NB4 (cell line): ENCODE measurements around the gene ANKRD60.

Source experiments
- MYC ChIP-seq: IDR thresholded peaks from 2 replicates; pipeline ENCODE4 v1.6.1; 2011; ENCODE audit warnings: low read depth, low read length
- POLR2A ChIP-seq: IDR thresholded peaks from 2 replicates; pipeline ENCODE4 v1.6.1; 2011; ENCODE audit warnings: mild to moderate bottlenecking; ENCODE audit not compliant: insufficient read length; ENCODE audit errors: extremely low read depth
- TF ChIP-seq, protein P1 (sequence below): IDR thresholded peaks from one replicate; pipeline ENCODE4 v1.5.1; 2012; ENCODE audit warnings: low read depth, low read length
- TF ChIP-seq, protein P2 (sequence below): IDR thresholded peaks from 2 replicates; pipeline ENCODE4 v1.6.1; 2011; ENCODE audit warnings: low read depth, low read length

DNA sequence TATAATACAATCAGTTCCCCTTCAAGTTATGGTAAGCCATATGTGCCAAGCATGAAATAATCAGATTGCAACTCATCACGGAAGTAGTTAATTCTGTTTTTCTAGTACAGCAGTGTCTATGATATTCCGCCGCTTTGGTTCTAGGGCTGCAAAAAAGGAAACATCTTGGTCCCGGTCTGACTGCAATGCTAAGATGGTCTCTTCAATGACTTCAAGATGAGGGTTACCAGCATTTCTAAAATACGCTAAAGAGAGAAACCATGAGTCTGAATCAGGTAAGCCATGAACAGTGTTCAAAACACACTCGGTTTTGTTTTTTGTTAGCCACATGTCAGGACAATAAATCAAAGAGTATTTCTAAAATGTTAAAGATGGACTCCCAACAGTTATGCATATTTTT lies 3.2 kb upstream of the ANKRD60 start:
- TF ChIP-seq, protein P1, sequence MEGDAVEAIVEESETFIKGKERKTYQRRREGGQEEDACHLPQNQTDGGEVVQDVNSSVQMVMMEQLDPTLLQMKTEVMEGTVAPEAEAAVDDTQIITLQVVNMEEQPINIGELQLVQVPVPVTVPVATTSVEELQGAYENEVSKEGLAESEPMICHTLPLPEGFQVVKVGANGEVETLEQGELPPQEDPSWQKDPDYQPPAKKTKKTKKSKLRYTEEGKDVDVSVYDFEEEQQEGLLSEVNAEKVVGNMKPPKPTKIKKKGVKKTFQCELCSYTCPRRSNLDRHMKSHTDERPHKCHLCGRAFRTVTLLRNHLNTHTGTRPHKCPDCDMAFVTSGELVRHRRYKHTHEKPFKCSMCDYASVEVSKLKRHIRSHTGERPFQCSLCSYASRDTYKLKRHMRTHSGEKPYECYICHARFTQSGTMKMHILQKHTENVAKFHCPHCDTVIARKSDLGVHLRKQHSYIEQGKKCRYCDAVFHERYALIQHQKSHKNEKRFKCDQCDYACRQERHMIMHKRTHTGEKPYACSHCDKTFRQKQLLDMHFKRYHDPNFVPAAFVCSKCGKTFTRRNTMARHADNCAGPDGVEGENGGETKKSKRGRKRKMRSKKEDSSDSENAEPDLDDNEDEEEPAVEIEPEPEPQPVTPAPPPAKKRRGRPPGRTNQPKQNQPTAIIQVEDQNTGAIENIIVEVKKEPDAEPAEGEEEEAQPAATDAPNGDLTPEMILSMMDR, result no peak
- no peak for TF ChIP-seq MYC
- TF ChIP-seq, protein P2, sequence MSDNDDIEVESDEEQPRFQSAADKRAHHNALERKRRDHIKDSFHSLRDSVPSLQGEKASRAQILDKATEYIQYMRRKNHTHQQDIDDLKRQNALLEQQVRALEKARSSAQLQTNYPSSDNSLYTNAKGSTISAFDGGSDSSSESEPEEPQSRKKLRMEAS, result no peak
- no peak for TF ChIP-seq POLR2A
